Fibroblast of lung (primary cell): ENCODE measurements around the gene NBEA.

ENCODE experiments used
- CTCF ChIP-seq, 2 donors: IDR thresholded peaks in 1 of 2; conservative IDR thresholded peaks in 1 of 2; 1 replicate in 1 of 2; 2 replicates in 1 of 2; pipeline ENCODE4 v1.5.1; 2011 to 2012; ENCODE audit warnings: low read length in 2 of 2, control low read depth in 1 of 2, inconsistent platforms in 1 of 2, low read depth in 1 of 2, mild to moderate bottlenecking in 1 of 2
- EZH2 ChIP-seq: IDR thresholded peaks from 2 replicates; pipeline ENCODE4 v1.5.1; 2012; ENCODE audit warnings: low read length, control low read depth, mild to moderate bottlenecking; ENCODE audit errors: missing control alignments

GRCh38 chr13:35594096-35594495, 652.0 kb downstream of the NBEA start:
- no peak for TF ChIP-seq CTCF (conservative IDR thresholded peaks at IDR 0.05 in 1 of 2, IDR thresholded peaks at IDR 0.05 in 1 of 2; ENCODE audit: low read depth in 1 of 2, low read length in 2 of 2)
- TF ChIP-seq EZH2: no peak
